ENCODE data around the gene NOSIP.

DNA sequence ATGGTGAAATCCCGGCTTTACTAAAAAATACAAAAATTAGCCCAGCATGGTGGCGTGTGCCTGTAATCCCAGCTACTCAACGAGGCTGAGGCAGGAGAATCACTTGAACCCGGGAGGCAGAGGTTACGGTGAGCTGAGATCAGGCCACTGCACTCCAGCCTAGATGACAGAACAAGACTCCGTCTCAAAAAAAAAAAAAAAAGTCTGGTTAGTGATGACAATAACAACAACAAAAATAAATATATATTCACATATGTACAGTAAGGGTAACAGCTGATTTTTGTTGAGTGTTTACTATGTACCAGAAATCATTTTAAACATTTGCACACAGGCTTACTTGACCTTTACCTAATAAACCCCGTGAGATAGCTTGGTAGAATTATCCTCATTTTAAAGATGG is 36.6 kb upstream of the NOSIP start:
- TF ChIP-seq, protein P1, sequence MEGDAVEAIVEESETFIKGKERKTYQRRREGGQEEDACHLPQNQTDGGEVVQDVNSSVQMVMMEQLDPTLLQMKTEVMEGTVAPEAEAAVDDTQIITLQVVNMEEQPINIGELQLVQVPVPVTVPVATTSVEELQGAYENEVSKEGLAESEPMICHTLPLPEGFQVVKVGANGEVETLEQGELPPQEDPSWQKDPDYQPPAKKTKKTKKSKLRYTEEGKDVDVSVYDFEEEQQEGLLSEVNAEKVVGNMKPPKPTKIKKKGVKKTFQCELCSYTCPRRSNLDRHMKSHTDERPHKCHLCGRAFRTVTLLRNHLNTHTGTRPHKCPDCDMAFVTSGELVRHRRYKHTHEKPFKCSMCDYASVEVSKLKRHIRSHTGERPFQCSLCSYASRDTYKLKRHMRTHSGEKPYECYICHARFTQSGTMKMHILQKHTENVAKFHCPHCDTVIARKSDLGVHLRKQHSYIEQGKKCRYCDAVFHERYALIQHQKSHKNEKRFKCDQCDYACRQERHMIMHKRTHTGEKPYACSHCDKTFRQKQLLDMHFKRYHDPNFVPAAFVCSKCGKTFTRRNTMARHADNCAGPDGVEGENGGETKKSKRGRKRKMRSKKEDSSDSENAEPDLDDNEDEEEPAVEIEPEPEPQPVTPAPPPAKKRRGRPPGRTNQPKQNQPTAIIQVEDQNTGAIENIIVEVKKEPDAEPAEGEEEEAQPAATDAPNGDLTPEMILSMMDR (IDR thresholded peaks at IDR 0.05; ENCODE audit: low read depth, low read length) = no peak
- no peak for TF ChIP-seq POLR2A (IDR thresholded peaks at IDR 0.05; ENCODE audit: extremely low read depth, insufficient read length)
- no peak for TF ChIP-seq MYC (IDR thresholded peaks at IDR 0.05; ENCODE audit: low read depth, low read length)
